ENCODE data around the gene SLC35B1.

The SLC35B1 gene

GRCh38 chr17:49745175-49746139 lies 37.7 kb upstream of the SLC35B1 start:
- DNase-seq (ENCODE audit: extremely low spot score): no peak
- CTCF ChIA-PET: interaction anchor here (1.3 to 2.7 kb wide), 2 partner anchors 11 to 37 kb away, joined by 4 to 10 read pairs; partner anchors contain the start of gene SLC35B1
- TF ChIP-seq CTCF (IDR thresholded peaks at IDR 0.05; ENCODE audit: control extremely low read depth, extremely low read depth, low read depth, missing control alignments): no peak
- POLR2A ChIA-PET: no interaction called here

- ChIA-PET CTCF (interaction anchor here (0.9 to 4.8 kb wide), 8 partner anchors 10 to 186 kb away, joined by 3 to 27 read pairs (median 6); partner anchors contain the start of gene SLC35B1), POLR2A (interaction anchor here (0.5 to 1.0 kb wide), 2 partner anchors 11 to 22 kb away, joined by 3 read pairs; partner anchors contain the start of gene FAM117A)
- no peak for TF ChIP-seq CTCF (IDR thresholded peaks at IDR 0.05; ENCODE audit: control extremely low read depth, extremely low read depth, low read depth, missing control alignments)
- DNase-seq (ENCODE audit: extremely low spot score): no peak
Observed at GRCh38 chr17:49742166-49742638, 34.4 kb upstream of the SLC35B1 start.

GRCh38 chr17:49741692-49742076 lies 33.9 kb upstream of the SLC35B1 start:
- ChIA-PET CTCF (interaction anchor here (0.9 to 4.8 kb wide), 9 partner anchors 8 to 185 kb away, joined by 3 to 27 read pairs (median 4); partner anchors contain the start of gene SLC35B1), POLR2A (interaction anchor here (0.5 to 1.0 kb wide), 2 partner anchors 11 to 22 kb away, joined by 3 read pairs; partner anchors contain the start of gene FAM117A)
- DNase-seq (ENCODE audit: extremely low spot score): no peak
- TF ChIP-seq CTCF (IDR thresholded peaks at IDR 0.05; ENCODE audit: control extremely low read depth, extremely low read depth, low read depth, missing control alignments): no peak

DNA sequence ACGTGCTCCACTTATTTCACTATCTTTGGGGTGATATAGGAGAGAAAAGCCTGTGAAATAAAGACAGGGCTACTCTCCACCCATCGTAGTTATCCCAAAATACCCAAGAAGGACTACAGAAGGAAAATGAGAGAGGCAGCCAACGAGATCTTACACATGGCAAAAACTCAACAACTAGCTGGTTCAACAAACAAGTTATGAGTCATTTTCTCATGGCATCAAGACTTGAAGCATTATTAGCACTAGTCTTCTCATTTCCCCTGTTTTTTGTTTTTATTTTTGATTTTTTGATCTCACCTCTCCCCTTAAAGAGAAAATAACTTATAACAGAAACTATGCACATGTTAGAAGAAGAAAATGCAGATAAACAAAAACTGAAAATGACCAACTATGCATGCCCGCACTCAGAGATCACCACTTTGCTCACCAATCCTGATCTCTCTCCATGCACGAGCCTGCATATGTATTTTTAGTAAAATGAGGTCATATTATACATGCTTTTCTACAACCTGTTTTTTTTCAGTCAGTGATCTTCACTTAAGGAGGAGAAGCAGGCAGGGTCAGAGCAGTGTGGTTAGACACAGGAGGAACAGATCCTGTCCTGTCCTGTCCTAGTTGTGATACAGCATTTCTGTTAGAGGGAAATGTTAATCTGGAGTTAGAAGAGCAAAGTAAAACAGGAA lies 33.4 kb upstream of the SLC35B1 start:
- DNase-seq (ENCODE audit: extremely low spot score): peak; percentile 48
- no peak for TF ChIP-seq CTCF (IDR thresholded peaks at IDR 0.05; ENCODE audit: control extremely low read depth, extremely low read depth, low read depth, missing control alignments)
- ChIA-PET CTCF (interaction anchor here (0.9 to 4.8 kb wide), 9 partner anchors 9 to 185 kb away, joined by 3 to 27 read pairs (median 5); partner anchors contain the start of gene SLC35B1), POLR2A (interaction anchor here (0.6 to 1.0 kb wide), 2 partner anchors 23 to 45 kb away, joined by 3 to 5 read pairs; partner anchors contain the start of gene FAM117A)

- CTCF ChIA-PET: interaction anchor here (1.4 to 4.8 kb wide), 3 partner anchors 31 to 172 kb away, joined by 3 to 27 read pairs (median 5); partner anchors contain the start of gene SLC35B1
- POLR2A ChIA-PET: no interaction called here
- peak; percentile 63 for DNase-seq (ENCODE audit: extremely low spot score)
- no peak for TF ChIP-seq CTCF (IDR thresholded peaks at IDR 0.05; ENCODE audit: control extremely low read depth, extremely low read depth, low read depth, missing control alignments)
Observed at GRCh38 chr17:49739641-49740271, 32.0 kb upstream of the SLC35B1 start.
